Ovary (tissue), 3 donors: ENCODE data around the gene ARHGAP40.

Experiments used
- CTCF ChIP-seq, 3 donors: fragments of 450-650 bp in 2 of 3; fragments of 200-600 bp in 1 of 3; IDR thresholded peaks; one replicate each; pipeline versions ENCODE4 v1.5.1 to v1.8.0; 2016 to 2022; ENCODE audit warnings: antibody characterized with exemption in 3 of 3, mild to moderate bottlenecking in 1 of 3
- POLR2A ChIP-seq: fragments of 450-650 bp; IDR thresholded peaks from one replicate; pipeline ENCODE4 v1.6.1; 2017; ENCODE audit warnings: antibody characterized with exemption, mild to moderate bottlenecking, moderate library complexity
- donor health status: DM: no; HTN: no; CAD: no.

GRCh38 chr20:38566036-38566598 lies 35.5 kb upstream of the ARHGAP40 start:
- TF ChIP-seq CTCF (IDR thresholded peaks at IDR 0.05) (no peak), POLR2A (no peak)
